Stimulated activated CD4-positive, alpha-beta T cell treated with anti-CD3 and anti-CD28 coated beads, Interleukin-12 subunit alpha, Interleukin-12 subunit beta, amount 100 ng/mL, for 4 hours (primary cell): ENCODE data around the gene PARD3B.

Experiments used
- DNase-seq: peaks from one replicate; pipeline ENCODE4 v3.0.0-alpha.2; 2020

The PARD3B gene

GRCh38 chr2:205232086-205232485 is 686.8 kb downstream of the PARD3B start:
- DNase-seq = no peak

GRCh38 chr2:205235434-205235833 is 690.2 kb downstream of the PARD3B start:
- no peak for DNase-seq

GRCh38 chr2:205237524-205237923 is 692.2 kb downstream of the PARD3B start:
- DNase-seq = no peak

- no peak for DNase-seq
Measured at GRCh38 chr2:205245001-205245400, 699.7 kb downstream of the PARD3B start.

- DNase-seq = no peak
Measured at GRCh38 chr2:205245652-205246051, 700.4 kb downstream of the PARD3B start.

- no peak for DNase-seq
Measured at GRCh38 chr2:205259121-205259520, 713.8 kb downstream of the PARD3B start.

- no peak for DNase-seq
Measured at GRCh38 chr2:205261516-205262020, 716.3 kb downstream of the PARD3B start.

- no peak for DNase-seq
Measured at GRCh38 chr2:205267323-205267722, 722.0 kb downstream of the PARD3B start.

- no peak for DNase-seq
Measured at GRCh38 chr2:205270689-205271088, 725.4 kb downstream of the PARD3B start.

- DNase-seq = no peak
Measured at GRCh38 chr2:205273148-205273547, 727.9 kb downstream of the PARD3B start.

GRCh38 chr2:205273627-205274026 is 728.4 kb downstream of the PARD3B start:
- no peak for DNase-seq

- DNase-seq = no peak
Measured at GRCh38 chr2:205274801-205275200, 729.5 kb downstream of the PARD3B start.

GRCh38 chr2:205276116-205276777 is 731.0 kb downstream of the PARD3B start:
- DNase-seq = no peak

- no peak for DNase-seq
Measured at GRCh38 chr2:205280596-205281236, 735.4 kb downstream of the PARD3B start.

GRCh38 chr2:205283736-205284270 is 738.5 kb downstream of the PARD3B start:
- DNase-seq = no peak

GRCh38 chr2:205284334-205284733 is 739.1 kb downstream of the PARD3B start:
- no peak for DNase-seq

GRCh38 chr2:205287316-205287715 is 742.0 kb downstream of the PARD3B start:
- DNase-seq = no peak

- no peak for DNase-seq
Measured at GRCh38 chr2:205288686-205289085, 743.4 kb downstream of the PARD3B start.

GRCh38 chr2:205290299-205290698 is 745.0 kb downstream of the PARD3B start:
- DNase-seq = no peak

- no peak for DNase-seq
Measured at GRCh38 chr2:205292665-205293295, 747.5 kb downstream of the PARD3B start.

- no peak for DNase-seq
Measured at GRCh38 chr2:205293559-205293958, 748.3 kb downstream of the PARD3B start.

GRCh38 chr2:205296959-205297358 is 751.7 kb downstream of the PARD3B start:
- DNase-seq = no peak

GRCh38 chr2:205297368-205297767 is 752.1 kb downstream of the PARD3B start:
- no peak for DNase-seq

- DNase-seq = no peak
Measured at GRCh38 chr2:205297846-205298245, 752.6 kb downstream of the PARD3B start.
